NCI-H2107 treated with DMSO at 0.1 percent for 48 hours (cell line): ENCODE measurements around the gene GMNN.
"Not testable (repeated sequence)": the region's sequence is repeated elsewhere in the genome, so short reads cannot be mapped to it uniquely, and the experiment has no call there.

Experiments used
- DNase-seq: peaks from one replicate; lab custom pipeline; 2025; ENCODE audit not compliant: unreplicated experiment; lab: John Stamatoyannopoulos, UW

Gene GMNN

GRCh38 chr6:24774696-24775519 is at the start of gene GMNN:
TSS of gene GMNN (plus strand) at chr6:24774937. CDS start at chr6:24777247, 2,310 bp downstream.
- DNase-seq: peak; percentile 92

DNA sequence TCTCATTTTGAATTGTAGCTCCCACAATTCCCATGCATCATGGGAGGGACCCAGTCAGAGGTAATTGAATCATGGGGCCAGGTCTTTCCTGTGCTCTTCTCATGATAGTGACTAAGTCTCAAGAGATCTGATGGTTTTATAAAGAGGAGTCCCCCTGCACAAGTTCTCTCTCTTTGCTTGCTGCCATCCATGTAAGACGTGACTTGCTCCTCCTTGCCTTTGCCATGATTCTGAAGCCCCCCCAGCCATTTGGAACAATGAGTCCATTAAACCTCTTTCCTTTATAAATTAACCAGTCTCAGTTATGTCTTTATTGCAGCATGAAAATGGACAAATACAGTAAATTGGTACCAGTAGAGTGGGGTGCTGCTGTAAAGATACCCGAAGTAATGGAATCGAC is 44.1 kb upstream of the GMNN start:
- not testable (repeated sequence) for DNase-seq

DNA sequence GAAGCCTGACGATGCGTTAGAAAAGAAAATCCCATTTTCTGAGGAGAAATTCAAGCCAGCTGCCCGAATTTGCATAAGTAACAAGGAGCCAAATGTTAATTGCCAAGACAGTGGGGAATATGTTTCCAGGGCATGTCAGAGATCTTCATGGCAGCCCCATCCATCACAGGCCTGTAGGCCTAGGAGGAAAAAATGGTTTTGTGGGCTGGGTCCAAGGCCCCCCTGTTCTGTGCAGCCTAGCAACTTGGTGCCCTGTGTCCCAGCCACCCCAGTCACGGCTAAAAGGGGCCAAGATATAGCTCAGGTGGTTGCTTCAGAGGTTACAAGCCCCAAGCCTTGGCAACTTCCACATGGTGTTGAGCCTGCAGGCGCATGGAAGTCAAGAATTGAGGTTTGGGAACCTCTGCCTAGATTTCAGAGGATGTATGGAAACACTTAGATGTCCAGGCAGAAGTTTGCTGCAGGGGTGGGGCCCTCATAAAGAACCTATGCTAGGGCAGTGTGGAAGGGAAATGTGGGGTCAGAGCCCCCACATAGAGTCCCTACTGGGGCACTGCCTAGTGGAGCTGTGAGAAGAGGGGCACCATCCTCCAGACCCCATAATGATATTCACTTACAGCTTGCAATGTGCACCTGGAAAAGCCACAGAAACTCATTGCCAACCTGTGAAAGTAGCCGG is 43.1 kb upstream of the GMNN start:
- DNase-seq: not testable (repeated sequence)

- no peak for DNase-seq
Measured at GRCh38 chr6:24734166-24734565, 40.6 kb upstream of the GMNN start.

DNA sequence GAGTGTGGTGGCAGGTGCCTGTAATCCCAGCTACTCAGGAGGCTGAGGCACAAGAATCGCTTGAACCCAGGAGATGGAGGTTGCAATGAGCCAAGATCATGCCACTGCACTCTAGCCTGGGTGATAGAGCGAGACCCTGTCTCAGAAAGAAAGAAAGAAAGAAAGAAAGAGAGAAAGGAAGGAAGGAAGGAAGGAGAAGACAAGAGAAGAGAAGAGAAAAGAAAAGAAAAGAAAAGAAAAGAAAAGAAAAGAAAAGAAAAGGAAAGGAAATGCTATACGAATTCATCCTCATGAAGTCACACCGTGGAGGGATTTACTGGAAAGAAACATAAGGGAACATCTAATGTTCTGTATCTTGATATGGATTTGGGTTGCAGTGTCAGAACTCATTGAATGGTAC is 40.0 kb upstream of the GMNN start:
- DNase-seq: not testable (repeated sequence)

GRCh38 chr6:24738741-24739140 is 36.0 kb upstream of the GMNN start:
- DNase-seq: no peak

DNA sequence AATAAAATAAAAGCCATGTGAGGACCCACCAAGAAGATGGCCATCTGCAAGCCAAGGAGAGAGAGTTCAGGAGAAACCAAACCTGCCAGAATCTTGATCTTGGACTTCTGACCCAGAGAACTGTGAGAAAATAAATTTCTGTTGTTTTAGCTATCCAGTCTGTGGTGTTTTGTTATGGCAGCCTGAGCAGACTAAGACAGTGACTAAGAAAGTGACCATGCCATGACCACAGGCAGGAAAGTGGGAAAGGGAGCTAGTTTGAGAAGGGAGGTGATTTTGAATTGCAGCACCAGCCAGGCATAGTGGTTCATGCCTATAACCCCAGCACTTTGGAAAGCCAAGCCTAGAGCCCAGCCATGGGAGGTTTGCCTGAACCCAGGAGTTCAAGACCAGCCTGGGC is 33.9 kb upstream of the GMNN start:
- no peak for DNase-seq

GRCh38 chr6:24742216-24742738 is 32.5 kb upstream of the GMNN start:
- no peak for DNase-seq

- no peak for DNase-seq
Measured at GRCh38 chr6:24743265-24743943, 31.3 kb upstream of the GMNN start.

- DNase-seq: no peak
Measured at GRCh38 chr6:24743944-24744335, 30.8 kb upstream of the GMNN start.

- DNase-seq: no peak
Measured at GRCh38 chr6:24744911-24745310, 29.8 kb upstream of the GMNN start.

GRCh38 chr6:24749297-24749696 is 25.4 kb upstream of the GMNN start:
- no peak for DNase-seq

GRCh38 chr6:24750878-24751277 is 23.9 kb upstream of the GMNN start:
- not testable (repeated sequence) for DNase-seq

DNA sequence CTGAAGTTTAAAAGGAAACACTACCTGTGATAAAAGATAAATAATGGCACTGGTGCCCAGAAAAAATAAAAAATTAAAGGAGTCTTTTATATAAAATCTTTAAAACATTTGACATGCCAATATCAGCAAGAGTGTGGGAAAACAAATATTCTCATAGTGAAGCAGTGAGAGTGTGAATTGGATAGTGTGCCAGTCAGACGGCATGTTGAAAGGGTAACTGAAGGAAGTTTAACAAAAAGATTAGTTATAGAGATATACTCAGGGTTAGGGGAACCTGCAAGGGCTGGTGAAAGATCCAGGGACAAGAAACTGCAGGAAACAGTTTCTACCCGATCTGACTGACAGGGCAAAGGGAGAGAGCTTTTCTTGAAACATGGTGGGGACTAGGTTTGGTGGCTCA is 22.2 kb upstream of the GMNN start:
- no peak for DNase-seq

GRCh38 chr6:24752917-24753492 is 21.7 kb upstream of the GMNN start:
- no peak for DNase-seq

DNA sequence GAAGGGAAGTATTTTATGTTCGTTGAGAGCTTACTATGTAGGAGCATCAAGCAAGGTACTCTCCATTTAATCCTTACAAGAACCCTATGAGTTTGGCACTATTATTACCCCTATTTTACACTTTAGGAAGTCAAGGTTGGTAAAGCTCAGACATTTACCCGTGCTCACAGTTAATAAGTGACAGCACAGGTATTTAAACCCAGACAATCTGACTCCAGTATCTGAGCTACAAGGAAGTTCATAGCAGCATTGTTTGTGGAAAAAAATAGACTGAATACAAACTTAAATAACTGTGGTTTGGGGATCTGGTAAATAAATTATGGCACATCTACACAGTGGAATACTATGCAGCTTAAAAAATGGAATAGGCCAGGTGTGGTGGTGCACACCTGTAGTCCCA is 21.2 kb upstream of the GMNN start:
- DNase-seq: no peak

GRCh38 chr6:24754378-24754777 is 20.4 kb upstream of the GMNN start:
- DNase-seq: not testable (repeated sequence)

GRCh38 chr6:24755279-24755678 is 19.5 kb upstream of the GMNN start:
- no peak for DNase-seq

DNA sequence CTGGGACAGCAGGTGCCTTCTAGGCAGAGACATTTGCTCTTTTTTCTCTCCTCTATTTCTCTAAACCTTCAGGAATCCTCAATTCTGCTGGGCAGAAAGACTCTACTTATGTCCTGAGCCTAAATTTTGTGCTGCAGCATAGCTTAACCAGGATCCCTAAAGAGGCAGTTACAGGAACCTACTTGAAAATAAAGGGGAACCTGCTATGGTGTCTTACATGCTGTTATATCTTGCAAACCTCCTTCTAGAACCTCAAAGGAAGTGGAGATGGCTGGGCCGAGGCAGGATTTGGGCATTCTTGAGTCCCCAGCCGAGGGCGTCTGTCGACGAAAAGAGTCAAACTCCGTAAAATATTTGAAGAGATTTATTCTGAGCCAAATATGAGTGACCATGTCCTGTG is 17.1 kb upstream of the GMNN start:
- no peak for DNase-seq

GRCh38 chr6:24759718-24760117 is 15.0 kb upstream of the GMNN start:
- no peak for DNase-seq

GRCh38 chr6:24760210-24760609 is 14.5 kb upstream of the GMNN start:
- no peak for DNase-seq
